Adipose tissue (tissue), 3 donors: ENCODE data around the gene OMD. TPM values are rescaled to one million over a fixed set of nuclear protein-coding genes. Genes with fewer than 3 reads are reported as not detected.

Experiments used
- H3K27ac ChIP-seq: one replicate; pipeline ENCODE4 v1.5.1; 2013; ENCODE audit warnings: low read depth, low read length
- WGBS, 3 donors: extraction: QIAGEN DNeasy Blood & Tissue Kit; methylation state at CpG; one replicate each; pipeline ENCODE4 v1.1.7; 2013; 5-methylcytosine and 5-hydroxymethylcytosine counted together
- polyA plus RNA-seq, 3 donors: library from polyadenylated mRNA; stranded (reverse); fragments of 200-250 nt; gene quantifications; one replicate each; pipeline ENCODE4 v1.2.3, GENCODE V29; 2013
- donor health status: healthy with polysubstance abuse.
- donor health status: Bipolar disorder and iron deficiency.
- donor health status: healthy.

The OMD gene
- polyA plus RNA-seq, 3 donors = 0.66 to 10.0 (median 2.9) TPM

GRCh38 chr9:92384375-92384774 is 39.9 kb downstream of the OMD start:
- no peak overlapping the region for H3K27ac ChIP-seq
- 83 to 94% (median 86%) methylated on average over 1 of the region's 1 CpG for WGBS, 3 donors

- 87 to 93% (median 88%) methylated on average over 2 of the region's 2 CpGs for WGBS, 3 donors
- H3K27ac ChIP-seq = no peak overlapping the region
Observed at GRCh38 chr9:92381775-92382174, 42.5 kb downstream of the OMD start.

- H3K27ac ChIP-seq = no peak overlapping the region
- 98% methylated on average over 2 of the region's 2 CpGs for WGBS, 3 donors
Observed at GRCh38 chr9:92380603-92381002, 43.7 kb downstream of the OMD start.

DNA sequence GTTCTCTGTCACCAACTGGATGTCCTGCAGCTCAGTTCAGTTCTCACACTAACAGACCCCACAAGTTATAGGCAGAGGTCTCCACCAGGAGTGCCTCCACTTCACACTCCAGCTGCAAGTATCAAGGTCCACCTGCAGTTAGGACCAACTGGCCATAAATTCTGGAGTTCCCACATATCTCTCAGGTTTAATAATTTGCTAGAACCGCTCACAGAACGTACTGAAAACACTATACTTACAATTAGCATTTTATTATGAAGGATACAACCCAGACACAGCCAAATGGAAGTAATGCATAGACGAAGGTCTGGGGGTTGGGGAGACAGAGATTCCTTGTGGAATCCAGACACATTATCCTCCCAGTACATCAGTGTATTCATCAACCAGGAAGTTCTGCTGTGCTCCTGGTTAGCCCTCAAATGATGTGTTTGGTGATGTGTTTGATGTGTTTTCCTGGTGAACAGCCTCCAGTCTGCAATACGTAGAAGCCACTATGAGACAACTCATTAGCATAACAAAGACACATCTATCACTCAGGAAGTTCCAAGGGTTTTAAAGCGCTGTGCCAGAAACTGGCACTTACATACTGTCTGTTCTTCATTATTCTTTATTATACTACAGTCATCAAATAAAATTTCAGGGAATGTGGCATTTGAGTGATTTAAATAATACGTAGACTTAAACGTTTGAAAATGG is 45.3 kb downstream of the OMD start:
- no peak overlapping the region for H3K27ac ChIP-seq
- 67 to 86% (median 81%) methylated on average over 7 of the region's 7 CpGs for WGBS, 3 donors

GRCh38 chr9:92377876-92378275 is 46.4 kb downstream of the OMD start:
- WGBS, 3 donors = 56 to 73% (median 72%) methylated on average over 2 of the region's 2 CpGs
- H3K27ac ChIP-seq = no peak overlapping the region

GRCh38 chr9:92373167-92373566 is 51.1 kb downstream of the OMD start:
- 97 to 99% (median 98%) methylated on average over 2 of the region's 2 CpGs for WGBS, 3 donors
- H3K27ac ChIP-seq = no peak overlapping the region

GRCh38 chr9:92369075-92369474 is 55.2 kb downstream of the OMD start:
- H3K27ac ChIP-seq = no peak overlapping the region
- WGBS, 3 donors = 46 to 68% (median 54%) methylated on average over 2 of the region's 2 CpGs

Other genes with a start within 250 kb of the OMD start
- 10 to 100 TPM; 16.2 to 31.9 (median 23.6) TPM for gene IARS1, start 130.8 kb downstream of the OMD start, polyA plus RNA-seq
- 10 to 100 TPM in 2 of 3 donors, 1 to 10 TPM in 1; 8.6 to 14.3 (median 11.5) TPM for gene NOL8, start 99.1 kb downstream of the OMD start, polyA plus RNA-seq
- 1 to 10 TPM; 1.3 to 2.2 (median 1.5) TPM for gene CENPP, start 98.5 kb downstream of the OMD start, polyA plus RNA-seq
- 10 to 100 TPM in 2 of 3 donors, under 1 TPM in 1; 0.98 to 31.8 (median 10.6) TPM for gene OGN, start 19.9 kb downstream of the OMD start, polyA plus RNA-seq
- 1 to 10 TPM; 1.1 to 8.9 (median 1.5) TPM for gene ASPN, start 58.0 kb upstream of the OMD start, polyA plus RNA-seq
- 10 to 100 TPM in 2 of 3 donors, 1 to 10 TPM in 1; 1.8 to 24.0 (median 19.1) TPM for gene ECM2, start 111.5 kb upstream of the OMD start, polyA plus RNA-seq
- gene IPPK, start 245.7 kb upstream of the OMD start, polyA plus RNA-seq = 1 to 10 TPM; 1.7 to 7.4 (median 5.8) TPM